DMS114 treated with DMSO at 0.1 percent for 48 hours (cell line): ENCODE results near the gene NME8.
A peak's percentile ranks its signal among the peaks of the same experiment; 100 is the strongest.
"Not testable (repeated sequence)": the region's sequence is repeated elsewhere in the genome, so short reads cannot be mapped to it uniquely, and the experiment has no call there.

Experiments
- DNase-seq: peaks from one replicate; lab custom pipeline; 2025; ENCODE audit not compliant: unreplicated experiment; lab: John Stamatoyannopoulos, UW

Gene NME8, protein sequence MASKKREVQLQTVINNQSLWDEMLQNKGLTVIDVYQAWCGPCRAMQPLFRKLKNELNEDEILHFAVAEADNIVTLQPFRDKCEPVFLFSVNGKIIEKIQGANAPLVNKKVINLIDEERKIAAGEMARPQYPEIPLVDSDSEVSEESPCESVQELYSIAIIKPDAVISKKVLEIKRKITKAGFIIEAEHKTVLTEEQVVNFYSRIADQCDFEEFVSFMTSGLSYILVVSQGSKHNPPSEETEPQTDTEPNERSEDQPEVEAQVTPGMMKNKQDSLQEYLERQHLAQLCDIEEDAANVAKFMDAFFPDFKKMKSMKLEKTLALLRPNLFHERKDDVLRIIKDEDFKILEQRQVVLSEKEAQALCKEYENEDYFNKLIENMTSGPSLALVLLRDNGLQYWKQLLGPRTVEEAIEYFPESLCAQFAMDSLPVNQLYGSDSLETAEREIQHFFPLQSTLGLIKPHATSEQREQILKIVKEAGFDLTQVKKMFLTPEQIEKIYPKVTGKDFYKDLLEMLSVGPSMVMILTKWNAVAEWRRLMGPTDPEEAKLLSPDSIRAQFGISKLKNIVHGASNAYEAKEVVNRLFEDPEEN

GRCh38 chr7:37848297-37848696, at the start of gene NME8:
Gene NME8, plus strand, starts transcription at chr7:37848597. Its CDS starts 1,670 bp downstream, at chr7:37850267.
- DNase-seq = no peak

DNA sequence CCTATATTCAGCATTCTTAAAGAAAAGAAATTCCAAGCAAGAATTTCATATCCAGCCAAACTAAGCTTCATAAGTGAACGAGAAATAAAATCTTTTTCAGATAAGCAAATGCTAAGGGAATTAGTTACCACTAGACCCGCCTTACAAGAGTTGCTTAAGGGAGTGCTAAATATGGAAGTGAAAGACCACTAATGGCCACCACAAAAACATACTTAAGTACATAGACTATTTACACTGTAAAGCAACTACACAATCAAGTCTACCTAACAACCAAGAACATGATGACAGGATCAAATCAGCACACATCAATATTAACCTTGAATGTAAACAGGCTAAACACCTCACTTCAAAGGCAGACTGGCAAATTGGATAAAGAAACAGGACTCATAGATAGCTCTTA, 42.2 kb upstream of the NME8 start:
- no peak for DNase-seq

DNA sequence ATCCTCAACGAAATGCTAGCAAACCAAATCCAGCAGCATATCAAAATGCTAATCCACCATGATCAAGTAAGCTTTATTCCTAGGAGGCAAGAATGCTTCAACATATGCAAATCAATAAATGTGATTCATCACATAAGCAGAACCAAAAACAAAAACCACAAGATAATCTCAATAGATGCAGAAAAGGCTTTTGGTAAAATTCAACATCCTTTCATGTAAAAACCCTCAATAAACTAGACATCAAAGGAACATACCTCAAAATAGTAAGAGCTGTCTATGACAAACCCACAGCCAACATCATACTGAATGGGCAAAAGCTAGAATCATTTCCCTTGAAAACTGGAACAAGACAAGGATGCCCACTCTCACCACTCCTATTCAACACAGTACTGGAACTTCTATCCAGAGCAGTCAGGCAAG, 36.2 kb upstream of the NME8 start:
- not testable (repeated sequence) for DNase-seq

GRCh38 chr7:37815671-37816371, 32.6 kb upstream of the NME8 start:
- no peak for DNase-seq

- no peak for DNase-seq
Measured at GRCh38 chr7:37816922-37817590, 31.3 kb upstream of the NME8 start.

DNA sequence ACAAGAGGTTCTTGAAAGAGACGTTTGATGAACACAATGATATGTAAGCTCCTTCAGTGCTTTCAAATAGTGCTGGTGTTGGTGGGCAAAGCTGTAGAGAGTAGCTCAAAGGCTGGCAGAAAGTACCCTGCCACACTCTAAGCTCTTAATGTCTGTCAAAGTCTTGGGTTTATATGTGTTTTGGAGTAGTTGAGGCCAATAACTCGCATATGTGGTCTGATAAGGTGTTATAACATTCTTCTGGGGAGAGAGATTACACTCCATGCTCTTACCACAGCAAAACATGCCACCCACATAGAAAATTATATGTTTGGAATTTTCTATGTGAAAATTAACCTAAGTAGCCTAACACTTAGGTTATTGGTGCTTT, 30.8 kb upstream of the NME8 start:
- no peak for DNase-seq

- DNase-seq = no peak
Measured at GRCh38 chr7:37817996-37818720, 30.2 kb upstream of the NME8 start.

- DNase-seq = no peak
Measured at GRCh38 chr7:37820708-37821468, 27.5 kb upstream of the NME8 start.

DNA sequence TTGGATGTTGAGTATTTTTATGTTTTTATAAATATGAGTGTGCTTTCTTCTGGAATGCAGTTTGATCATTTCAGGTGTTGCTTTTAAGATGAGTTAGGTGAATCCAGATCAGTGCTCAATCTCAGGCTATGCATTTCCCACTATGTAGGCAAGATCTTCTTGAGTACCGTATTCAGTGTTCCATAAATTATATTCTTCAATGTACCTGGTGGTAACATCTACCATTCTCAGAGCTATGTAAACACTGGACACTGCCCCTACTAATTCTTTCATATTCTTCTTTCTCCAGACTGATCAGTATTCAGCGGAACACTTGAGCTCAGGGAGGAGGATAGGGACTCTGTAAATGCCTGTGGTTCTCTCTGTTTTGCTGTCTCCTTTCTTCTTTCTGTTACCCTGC, 25.5 kb upstream of the NME8 start:
- no peak for DNase-seq

GRCh38 chr7:37823557-37823956, 24.8 kb upstream of the NME8 start:
- DNase-seq = no peak

GRCh38 chr7:37825038-37825437, 23.4 kb upstream of the NME8 start:
- DNase-seq = no peak

DNA sequence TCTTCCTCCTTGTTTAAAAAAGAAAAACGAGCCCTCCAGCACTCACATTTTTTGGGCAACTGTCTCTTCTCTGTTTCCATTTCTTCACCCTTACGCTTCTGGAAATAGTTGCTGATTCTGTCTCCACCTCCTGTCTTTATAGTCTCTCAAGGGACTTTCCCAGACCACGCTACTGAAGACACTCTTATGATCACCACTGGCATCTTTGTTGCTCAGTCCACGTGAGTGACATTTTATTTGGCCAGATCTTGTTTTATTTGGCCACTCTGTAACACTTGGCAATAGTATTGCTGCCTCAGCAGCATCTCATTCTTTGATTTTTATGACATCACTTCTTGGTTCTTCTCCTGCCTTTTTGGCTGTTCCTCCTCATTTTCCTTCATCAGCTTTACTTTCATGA, 21.6 kb upstream of the NME8 start:
- no peak for DNase-seq

DNA sequence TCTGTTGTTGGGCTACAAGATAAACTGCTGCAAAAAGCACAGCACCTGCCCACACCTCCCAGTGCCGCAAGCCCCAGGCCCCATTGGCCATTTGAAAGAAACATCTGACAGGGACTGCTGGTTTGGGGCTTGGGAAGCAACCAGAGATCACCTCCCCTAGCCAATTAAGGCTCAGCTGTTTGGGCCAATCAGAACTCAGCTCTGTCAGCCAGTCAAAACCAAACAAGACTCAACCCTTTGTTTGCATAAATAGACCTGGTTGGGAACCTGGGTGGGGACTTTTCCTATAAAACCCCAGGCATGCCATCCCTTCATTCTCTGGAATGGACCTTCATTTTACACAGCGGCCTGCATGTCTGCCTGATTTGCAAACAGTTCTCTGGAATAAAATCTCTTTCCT, 17.2 kb upstream of the NME8 start:
- no peak for DNase-seq

GRCh38 chr7:37832194-37832593, 16.2 kb upstream of the NME8 start:
- DNase-seq = no peak

DNA sequence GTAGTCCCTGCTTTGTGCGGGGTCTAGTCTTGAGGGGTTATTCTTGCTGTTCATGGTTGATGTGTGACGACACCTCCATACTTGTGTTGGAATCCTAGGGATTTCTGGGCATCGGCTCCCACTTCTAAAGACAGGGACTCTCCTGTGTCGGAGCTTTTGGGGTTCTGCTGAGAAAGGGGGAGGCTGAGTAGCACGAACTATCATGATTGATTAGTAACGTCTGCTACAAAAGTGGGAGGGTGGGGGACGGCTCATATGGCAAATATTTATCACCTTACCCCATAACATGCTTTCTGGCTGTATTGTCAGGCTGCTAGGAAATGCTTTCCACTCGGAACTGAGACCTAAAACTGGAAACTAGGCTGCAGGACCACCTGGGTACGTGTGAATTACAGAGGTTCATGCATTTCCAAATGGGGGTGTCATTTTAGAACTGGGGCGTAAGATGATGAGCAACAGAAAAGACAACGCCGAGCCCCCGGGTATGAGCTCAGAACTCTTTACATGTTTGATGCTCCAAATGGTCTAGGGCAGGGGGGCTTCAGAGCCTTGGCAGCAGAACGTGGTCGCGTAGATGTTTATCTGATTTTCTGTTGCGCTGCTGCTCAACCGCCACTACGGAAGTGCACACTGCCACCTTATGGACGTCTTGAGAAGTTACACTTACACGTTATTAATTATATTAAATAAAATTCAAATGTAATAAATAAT, 15.1 kb upstream of the NME8 start:
- peak; percentile 41 for DNase-seq

DNA sequence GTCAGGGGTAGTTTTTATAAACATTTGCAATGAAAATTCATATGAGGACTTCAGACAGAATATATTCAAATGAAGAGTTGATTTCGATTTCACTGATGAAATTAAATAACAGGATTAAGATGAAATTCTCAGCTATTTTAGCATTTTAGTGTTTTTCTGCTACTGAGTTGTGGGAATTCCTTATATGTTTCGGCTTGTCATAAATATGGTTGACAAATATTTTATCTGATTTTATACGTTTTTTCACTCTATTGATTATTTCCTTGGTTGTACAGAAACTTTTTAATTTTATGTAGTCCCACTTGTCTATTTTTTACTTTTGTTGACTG, 14.6 kb upstream of the NME8 start:
- no peak for DNase-seq

GRCh38 chr7:37853468-37853867, 5.1 kb downstream of the NME8 start:
- no peak for DNase-seq

GRCh38 chr7:37882086-37882485, 33.7 kb downstream of the NME8 start:
- DNase-seq = no peak

- no peak for DNase-seq
Measured at GRCh38 chr7:37893359-37893758, 45.0 kb downstream of the NME8 start.

DNA sequence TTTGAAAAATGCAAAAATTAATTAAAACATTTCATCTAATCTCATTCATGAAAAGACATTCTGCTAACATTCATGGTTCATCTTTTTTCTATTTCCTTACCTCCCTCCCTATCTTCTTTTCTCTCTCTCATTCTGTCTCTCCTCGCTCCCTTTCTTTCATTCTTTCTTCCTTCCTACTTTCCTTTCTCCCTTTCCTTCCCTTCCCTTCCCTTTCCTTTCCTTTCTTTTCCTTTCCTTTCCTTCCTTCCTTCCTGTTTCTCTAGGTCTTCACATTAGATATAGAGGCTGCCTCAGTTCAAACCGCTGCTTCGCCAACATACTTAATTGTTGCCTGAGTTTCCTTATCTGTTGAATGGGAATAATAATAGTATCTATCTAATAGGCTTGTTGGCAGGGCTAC, 46.3 kb downstream of the NME8 start:
- DNase-seq = no peak
